NB4 (cell line): ENCODE data around the gene IFNG-AS1.

Source experiments
- CTCF ChIP-seq: IDR thresholded peaks from one replicate; pipeline ENCODE4 v1.5.1; 2012; ENCODE audit warnings: low read depth, low read length
- MYC ChIP-seq: IDR thresholded peaks from 2 replicates; pipeline ENCODE4 v1.6.1; 2011; ENCODE audit warnings: low read depth, low read length
- POLR2A ChIP-seq: IDR thresholded peaks from 2 replicates; pipeline ENCODE4 v1.6.1; 2011; ENCODE audit warnings: mild to moderate bottlenecking; ENCODE audit not compliant: insufficient read length; ENCODE audit errors: extremely low read depth
- TF ChIP-seq, protein P1 (sequence below): IDR thresholded peaks from 2 replicates; pipeline ENCODE4 v1.6.1; 2011; ENCODE audit warnings: low read depth, low read length

DNA sequence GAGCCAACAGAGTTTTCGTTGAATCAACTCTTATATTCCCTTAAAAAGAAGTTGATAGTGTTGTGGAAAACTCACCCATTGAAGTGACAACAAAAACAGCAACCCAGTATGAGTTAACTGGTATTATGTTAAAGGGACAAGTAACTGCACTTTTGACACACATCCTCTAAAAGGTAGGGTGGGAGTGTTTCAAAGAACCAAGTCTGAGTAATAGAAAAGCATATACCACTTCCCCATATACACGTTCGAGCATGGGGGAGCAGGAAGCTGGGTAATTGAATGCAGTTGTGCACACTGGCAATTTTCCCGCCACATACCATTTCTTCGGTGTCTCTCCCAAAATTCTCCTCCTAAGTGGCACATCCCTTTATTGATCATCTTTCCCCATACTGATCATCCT is 31.5 kb downstream of the IFNG-AS1 start:
- TF ChIP-seq CTCF = no peak
- TF ChIP-seq, protein P1, sequence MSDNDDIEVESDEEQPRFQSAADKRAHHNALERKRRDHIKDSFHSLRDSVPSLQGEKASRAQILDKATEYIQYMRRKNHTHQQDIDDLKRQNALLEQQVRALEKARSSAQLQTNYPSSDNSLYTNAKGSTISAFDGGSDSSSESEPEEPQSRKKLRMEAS = no peak
- TF ChIP-seq POLR2A = no peak
- no peak for TF ChIP-seq MYC
